Muscle of leg (tissue), 11 donors: Measurements from ENCODE around the gene BCR. TPM values are rescaled to one million over a fixed set of nuclear protein-coding genes. Genes with fewer than 3 reads are reported as not detected.

Experiments
- DNase-seq: peaks from one replicate; pipeline ENCODE4 v3.0.0; 2013
- H3K27ac ChIP-seq: one replicate; pipeline ENCODE4 v1.5.1; 2013; ENCODE audit warnings: mild to moderate bottlenecking, low read length, control low read depth
- H3K27me3 ChIP-seq: one replicate; pipeline ENCODE4 v1.6.1; 2013; ENCODE audit warnings: low read length; ENCODE audit not compliant: control insufficient read depth, insufficient read depth
- H3K36me3 ChIP-seq: one replicate; pipeline ENCODE4 v1.6.1; 2013; ENCODE audit warnings: low read length; ENCODE audit not compliant: control insufficient read depth, insufficient read depth
- H3K4me1 ChIP-seq: one replicate; pipeline ENCODE4 v1.6.1; 2013; ENCODE audit warnings: low read length; ENCODE audit not compliant: control insufficient read depth, insufficient read depth
- H3K4me3 ChIP-seq: one replicate; pipeline ENCODE4 v1.5.1; 2013; ENCODE audit warnings: low read length, control low read depth
- H3K9me3 ChIP-seq: replicated peaks from 2 replicates; pipeline ENCODE4 v1.6.1; 2013; ENCODE audit warnings: low read depth, low read length; ENCODE audit not compliant: control insufficient read depth
- WGBS: methylation state at CpG from one replicate; pipeline ENCODE4 v1.1.5; 2013; ENCODE audit warnings: missing lambda C conversion rate; ENCODE audit not compliant: insufficient coverage; 5-methylcytosine and 5-hydroxymethylcytosine counted together
- polyA plus RNA-seq, 8 donors: library from polyadenylated mRNA; unstranded; fragments of 120-200 nt; gene quantifications; one replicate each; pipeline versions ENCODE4 v1.2.1 to v1.2.3, GENCODE V29; 2013; ENCODE audit warnings: inconsistent platforms in 1 of 8, low replicate concordance in 1 of 8; ENCODE audit not compliant: insufficient read length in 8 of 8, insufficient read depth in 1 of 8
- total RNA-seq: library from RNA; stranded (reverse); fragments of 120-200 nt; gene quantifications from one replicate; pipeline ENCODE4 v1.2.4, GENCODE V29; 2013

The BCR gene
- total and polyA plus RNA-seq, 9 donors = 12.7 to 27.0 (median 17.7) TPM

DNA sequence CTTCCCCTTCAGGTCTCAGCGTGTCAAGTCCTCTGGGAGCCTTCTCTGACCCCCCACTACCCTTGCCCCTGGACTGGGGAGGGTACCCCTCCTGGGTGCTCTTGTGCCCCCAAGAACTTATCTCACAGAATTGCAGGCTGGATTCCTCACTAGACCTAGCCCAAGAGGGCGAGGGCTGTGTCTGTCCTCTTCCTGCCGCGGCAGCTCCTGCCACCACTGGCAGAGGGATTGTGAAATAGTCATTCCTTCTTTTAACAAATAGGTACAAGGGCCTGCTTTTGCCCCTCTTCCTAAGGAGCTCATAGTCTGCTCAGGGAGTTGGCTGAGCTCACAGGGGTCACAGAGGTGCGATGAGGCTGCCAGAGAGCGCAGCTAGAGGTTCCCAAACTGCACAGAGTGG lies 29.5 kb upstream of the BCR start:
- Histone ChIP-seq H3K9me3 (no peaks in the 10 kb centered on the region), H3K4me3 (no peak overlapping the region), H3K27me3 (peaks cover 3% of the 10 kb centered on the region), H3K27ac (no peak overlapping the region), H3K36me3 (no peaks in the 10 kb centered on the region), H3K4me1 (peaks cover 3% of the 10 kb centered on the region)
- no peak for DNase-seq
- WGBS = 84% methylated on average over 3 of the region's 6 CpGs

DNA sequence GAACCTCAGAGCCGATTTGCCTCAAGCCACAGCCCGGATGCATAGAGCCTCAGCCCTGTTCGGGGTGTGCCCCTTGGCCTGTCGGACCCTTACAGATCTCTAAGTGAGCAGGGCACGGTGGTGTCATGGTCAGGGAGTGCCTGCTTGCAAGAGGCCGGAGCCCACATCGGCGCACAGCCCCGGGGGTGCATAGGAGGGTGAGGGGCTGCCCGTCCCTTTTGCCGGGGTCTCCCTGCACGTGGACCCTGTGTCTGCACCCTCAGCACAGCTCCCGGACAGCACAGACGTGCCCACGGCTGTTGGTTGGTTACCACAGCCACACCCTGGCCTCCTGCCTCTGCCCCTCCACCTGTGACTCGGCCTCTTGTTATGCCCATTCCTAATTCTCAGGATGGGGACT lies 28.5 kb upstream of the BCR start:
- WGBS = 86% methylated on average over 12 of the region's 16 CpGs
- DNase-seq = no peak
- H3K27me3 ChIP-seq = peaks cover 4% of the 10 kb centered on the region
- no peaks in the 10 kb centered on the region for H3K36me3 ChIP-seq
- H3K9me3 ChIP-seq = no peaks in the 10 kb centered on the region
- no peak overlapping the region for H3K4me3 ChIP-seq
- H3K4me1 ChIP-seq = no peaks in the 10 kb centered on the region
- no peak overlapping the region for H3K27ac ChIP-seq

DNA sequence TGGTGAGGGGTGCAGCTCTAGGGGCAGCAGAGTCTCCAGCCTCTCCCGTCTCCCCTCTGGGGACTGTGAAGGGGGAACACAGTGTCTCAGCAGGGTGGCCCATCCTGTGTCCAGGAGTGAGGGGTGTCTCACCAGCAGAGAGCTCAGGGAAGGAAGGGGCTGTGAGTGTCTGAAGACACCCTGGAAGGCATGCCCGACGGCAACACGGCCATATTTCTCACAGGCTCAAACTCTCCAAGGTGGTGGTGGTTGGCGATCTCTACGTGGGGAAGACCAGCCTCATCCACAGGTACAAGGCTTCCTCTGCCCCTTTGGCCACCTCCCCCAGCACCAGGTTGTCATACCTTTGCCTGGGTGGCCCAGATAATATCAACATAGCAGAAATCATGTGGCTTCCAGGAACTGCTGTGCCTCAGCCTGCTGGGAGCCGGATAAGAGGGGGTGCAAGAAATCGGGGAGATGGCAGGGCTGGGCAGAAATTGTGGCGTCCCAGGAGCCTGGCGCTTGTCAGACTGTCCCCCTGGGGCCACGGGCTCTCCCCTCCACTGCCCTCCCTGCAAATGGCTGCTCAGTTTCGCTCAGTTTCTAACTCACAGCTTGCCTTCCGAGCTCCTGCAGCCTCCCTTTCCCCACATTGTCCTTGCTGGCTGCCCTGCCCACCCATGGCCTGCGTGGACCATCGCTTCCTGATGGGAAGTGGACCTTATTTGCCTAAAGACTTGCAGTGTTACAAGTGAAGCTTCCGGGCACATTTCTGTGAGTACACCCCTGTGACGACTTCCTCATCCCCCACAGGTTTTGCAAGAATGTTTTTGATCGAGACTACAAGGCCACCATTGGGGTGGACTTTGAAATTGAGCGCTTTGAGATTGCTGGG lies 27.8 kb upstream of the BCR start:
- no peak for DNase-seq
- no peaks in the 10 kb centered on the region for H3K9me3 ChIP-seq
- H3K4me3 ChIP-seq = no peak overlapping the region
- no peaks in the 10 kb centered on the region for H3K36me3 ChIP-seq
- H3K27me3 ChIP-seq = peaks cover 5% of the 10 kb centered on the region
- 84% methylated on average over 9 of the region's 19 CpGs for WGBS
- H3K27ac ChIP-seq = no peak overlapping the region
- H3K4me1 ChIP-seq = no peaks in the 10 kb centered on the region

DNA sequence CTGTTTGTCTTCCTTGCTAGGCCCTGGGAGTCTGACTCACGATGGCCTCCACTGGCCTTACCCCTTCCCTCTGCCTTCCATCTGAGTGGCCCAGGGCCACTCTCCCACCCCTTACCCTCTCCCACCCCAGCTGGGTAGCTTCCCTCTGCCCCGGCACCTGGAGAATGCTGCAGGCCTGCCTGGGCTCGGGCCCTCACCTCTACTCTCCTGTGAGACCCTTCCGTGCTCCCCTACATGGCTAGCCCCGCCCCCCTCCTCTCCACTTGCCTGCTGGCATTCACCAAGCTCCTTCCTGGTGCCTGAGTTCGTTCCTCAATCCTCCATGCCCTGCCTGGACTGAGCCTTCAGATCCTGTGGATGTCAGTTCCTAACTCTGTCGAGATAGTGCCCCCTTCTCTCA lies 26.3 kb upstream of the BCR start:
- Histone ChIP-seq H3K4me1 (no peaks in the 10 kb centered on the region), H3K4me3 (no peak overlapping the region), H3K27me3 (peaks cover 5% of the 10 kb centered on the region), H3K9me3 (no peaks in the 10 kb centered on the region), H3K27ac (no peak overlapping the region), H3K36me3 (no peaks in the 10 kb centered on the region)
- DNase-seq = no peak
- WGBS = 55% methylated on average over 6 of the region's 7 CpGs

DNA sequence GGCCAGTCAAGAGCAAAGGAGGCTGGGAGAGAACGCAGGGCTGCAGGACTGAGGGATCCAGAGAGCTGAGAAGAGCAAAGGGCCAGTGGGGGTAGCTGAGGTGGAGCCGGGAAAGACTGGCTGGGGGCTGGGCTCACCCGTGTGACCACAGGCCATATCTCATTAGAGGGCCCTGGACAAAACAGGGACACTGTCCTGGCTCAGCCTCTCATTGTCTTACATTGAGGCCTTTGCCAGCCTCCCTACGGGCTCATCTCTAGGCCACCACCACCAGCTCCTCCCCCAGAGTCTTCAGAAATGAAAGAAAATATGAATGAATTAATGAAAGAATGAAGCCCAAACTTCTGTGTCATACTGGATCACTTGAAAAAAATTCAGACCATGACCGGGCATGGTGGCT lies 25.8 kb upstream of the BCR start:
- no peaks in the 10 kb centered on the region for H3K36me3 ChIP-seq
- DNase-seq = no peak
- H3K27ac ChIP-seq = no peak overlapping the region
- H3K4me1 ChIP-seq = no peaks in the 10 kb centered on the region
- no peaks in the 10 kb centered on the region for H3K9me3 ChIP-seq
- H3K27me3 ChIP-seq = peaks cover 5% of the 10 kb centered on the region
- no peak overlapping the region for H3K4me3 ChIP-seq
- WGBS = 84% methylated on average over 4 of the region's 5 CpGs

DNA sequence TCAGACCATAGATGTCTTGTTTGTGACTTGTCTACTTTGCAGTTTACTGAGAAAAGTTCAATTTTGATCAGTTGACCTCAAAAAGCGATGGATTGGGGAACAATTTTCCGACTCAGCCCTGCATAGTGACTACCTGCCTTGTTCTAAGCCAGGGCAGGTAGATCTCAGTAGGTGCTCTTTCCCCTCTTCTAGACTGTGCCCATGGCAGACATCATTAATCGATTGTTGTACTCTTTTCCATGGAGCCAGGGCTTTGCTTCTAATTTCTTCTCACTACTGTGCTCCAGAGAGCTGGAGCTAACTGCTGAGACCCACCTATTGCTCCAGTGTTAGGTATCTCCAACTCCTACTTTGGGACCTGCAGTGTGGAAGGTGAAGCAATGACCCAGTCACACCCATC lies 25.2 kb upstream of the BCR start:
- Histone ChIP-seq H3K9me3 (no peaks in the 10 kb centered on the region), H3K27ac (no peak overlapping the region), H3K27me3 (peaks cover 5% of the 10 kb centered on the region), H3K4me1 (no peaks in the 10 kb centered on the region), H3K4me3 (no peak overlapping the region), H3K36me3 (no peaks in the 10 kb centered on the region)
- 97% methylated on average over 3 of the region's 3 CpGs for WGBS
- DNase-seq = no peak

DNA sequence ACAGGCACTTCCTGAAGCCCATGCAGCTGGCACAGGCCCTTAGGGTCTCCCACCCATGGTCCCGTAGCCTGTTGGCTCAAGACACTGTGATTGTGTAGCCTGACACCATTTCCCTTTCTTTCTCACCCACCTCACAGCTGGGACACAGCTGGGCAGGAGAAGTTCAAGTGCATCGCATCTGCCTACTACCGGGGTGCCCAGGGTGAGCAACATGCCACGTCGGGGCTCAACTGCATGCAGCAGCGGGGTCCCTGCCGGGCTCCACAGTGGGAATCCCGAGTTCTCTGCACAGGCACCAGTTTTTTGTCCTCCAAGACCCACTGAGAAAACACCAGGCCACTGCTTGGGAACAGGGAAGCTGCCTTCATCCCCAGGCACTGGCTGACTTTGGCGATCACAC lies 24.5 kb upstream of the BCR start:
- no peaks in the 10 kb centered on the region for H3K36me3 ChIP-seq
- H3K27me3 ChIP-seq = peaks cover 5% of the 10 kb centered on the region
- no peaks in the 10 kb centered on the region for H3K4me1 ChIP-seq
- no peaks in the 10 kb centered on the region for H3K9me3 ChIP-seq
- no peak overlapping the region for H3K4me3 ChIP-seq
- no peak overlapping the region for H3K27ac ChIP-seq
- 67% methylated on average over 9 of the region's 9 CpGs for WGBS
- DNase-seq = no peak

DNA sequence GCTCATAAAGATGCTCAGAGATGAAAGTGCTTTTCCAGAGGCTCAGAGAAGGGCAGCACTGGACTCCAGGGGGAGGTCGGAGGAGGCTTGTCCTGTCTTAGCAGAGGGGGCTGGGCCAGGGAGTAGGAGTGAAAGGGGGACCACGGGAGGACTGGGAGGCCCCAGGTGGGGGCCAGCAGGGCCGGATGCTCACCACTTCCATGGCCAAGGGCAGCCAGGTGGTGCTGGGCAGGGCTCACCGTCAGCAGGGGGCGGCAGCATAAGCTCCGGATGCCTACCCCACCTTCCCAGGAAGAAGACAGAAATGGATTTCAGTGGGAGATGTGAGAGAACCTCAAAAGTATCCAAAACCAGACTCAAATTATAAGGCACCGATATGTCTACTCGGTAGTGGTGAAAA lies 24.0 kb upstream of the BCR start:
- no peaks in the 10 kb centered on the region for H3K9me3 ChIP-seq

DNA sequence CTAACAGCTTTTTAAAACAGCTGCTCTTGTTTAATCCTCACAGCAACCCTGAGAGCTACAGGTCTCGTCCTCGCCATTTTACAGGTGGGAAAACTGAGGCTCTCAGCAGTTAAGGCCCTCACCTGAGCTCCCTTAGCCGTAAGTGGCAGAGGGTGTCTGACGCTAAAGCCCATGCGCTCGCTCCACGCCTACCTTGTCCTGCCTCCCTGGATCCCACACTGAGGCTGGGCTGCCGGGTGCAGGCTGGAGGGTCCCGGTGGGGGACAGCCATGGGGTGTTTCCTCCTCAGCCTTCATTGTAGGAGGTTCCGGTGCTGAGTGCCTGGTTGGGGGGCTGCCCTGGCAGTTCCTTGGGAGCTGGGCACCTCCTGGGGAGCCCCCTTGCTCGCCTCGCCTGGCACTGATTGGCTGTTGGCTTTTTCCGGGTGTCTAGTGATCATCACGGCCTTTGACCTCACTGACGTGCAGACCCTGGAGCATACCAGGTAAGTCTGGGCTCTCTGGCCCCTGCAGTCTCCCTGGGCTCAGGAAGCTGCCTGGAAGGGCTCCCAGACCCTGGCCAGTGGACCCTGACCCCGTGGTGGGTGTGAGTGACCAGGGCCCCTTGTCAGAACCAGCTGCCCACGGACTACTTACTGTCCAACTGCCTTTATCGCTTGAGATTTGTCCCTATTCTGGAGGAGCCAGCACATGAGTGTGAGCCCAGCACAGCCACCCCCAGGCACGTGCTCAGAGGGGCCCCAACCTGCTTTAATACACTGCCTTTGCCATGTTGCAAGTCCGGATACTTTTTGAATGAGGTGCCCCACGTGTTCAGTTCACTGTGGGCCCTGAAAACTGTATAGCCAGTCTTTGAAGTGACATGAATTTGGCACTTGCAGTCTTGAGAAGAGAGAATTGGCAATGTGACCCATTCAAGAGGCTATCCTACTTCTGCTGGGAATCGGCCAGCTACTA lies 22.5 kb upstream of the BCR start:
- Histone ChIP-seq H3K4me1 (no peaks in the 10 kb centered on the region), H3K4me3 (no peak overlapping the region), H3K36me3 (no peaks in the 10 kb centered on the region), H3K27me3 (peaks cover 4% of the 10 kb centered on the region), H3K27ac (no peak overlapping the region), H3K9me3 (no peaks in the 10 kb centered on the region)
- WGBS = 78% methylated on average over 15 of the region's 22 CpGs
- DNase-seq = no peak

More for the DNA sequence above, 24.0 kb upstream of the BCR start:
- Histone ChIP-seq H3K27ac (no peak overlapping the region), H3K36me3 (no peaks in the 10 kb centered on the region), H3K4me3 (no peak overlapping the region), H3K4me1 (no peaks in the 10 kb centered on the region), H3K27me3 (peaks cover 5% of the 10 kb centered on the region)
- DNase-seq = no peak
- 11% methylated on average over 3 of the region's 8 CpGs for WGBS
